Measurements from ENCODE around the gene MIXL1. TPM values are rescaled to one million over a fixed set of nuclear protein-coding genes. Genes with fewer than 3 reads are reported as not detected.

The MIXL1 gene
- total RNA-seq, 4 donors from 2014 or later = 0.32 TPM; not detected in 3

GRCh38 chr1:226209307-226210059 is 14.0 kb upstream of the MIXL1 start:
- Histone ChIP-seq H3K36me3 (no peaks in the 10 kb centered on the region), H3K27ac (no peak overlapping the region), H3K27me3 (no peaks in the 10 kb centered on the region), H3K4me1 (no peaks in the 10 kb centered on the region), H3K4me3 (no peak overlapping the region), H3K9me3 (no peaks in the 10 kb centered on the region)
- in situ Hi-C loops (cut with MboI; ENCODE audit: low pct_ligation_motif_present in 1 of 4, low pct_unique_long_range_greater_than_20kb in 1 of 4, low sequenced_read_pairs in 3 of 4) = loop anchor here in 1 of 4 donors (25.0 kb wide), 1 partner anchor 128 kb away; no protein-coding TSS in a partner anchor
- 51 to 83% methylated on average over 3 to 17 of the region's 17 CpGs for WGBS, 2 donors (ENCODE audit: low coverage in 1 of 2)
- no peak for TF ChIP-seq POLR2AphosphoS5 (IDR thresholded peaks at IDR 0.05)
- TF ChIP-seq CTCF (IDR thresholded peaks at IDR 0.05) = no peak
- TF ChIP-seq POLR2A (IDR thresholded peaks at IDR 0.05) = no peak
- no peak for TF ChIP-seq EP300 (IDR thresholded peaks at IDR 0.05; ENCODE audit: low read depth)
- DNase-seq = no peak
- intact Hi-C loops (cut with DNase I; ENCODE audit: low total_unique reads) = no loop called here

DNA sequence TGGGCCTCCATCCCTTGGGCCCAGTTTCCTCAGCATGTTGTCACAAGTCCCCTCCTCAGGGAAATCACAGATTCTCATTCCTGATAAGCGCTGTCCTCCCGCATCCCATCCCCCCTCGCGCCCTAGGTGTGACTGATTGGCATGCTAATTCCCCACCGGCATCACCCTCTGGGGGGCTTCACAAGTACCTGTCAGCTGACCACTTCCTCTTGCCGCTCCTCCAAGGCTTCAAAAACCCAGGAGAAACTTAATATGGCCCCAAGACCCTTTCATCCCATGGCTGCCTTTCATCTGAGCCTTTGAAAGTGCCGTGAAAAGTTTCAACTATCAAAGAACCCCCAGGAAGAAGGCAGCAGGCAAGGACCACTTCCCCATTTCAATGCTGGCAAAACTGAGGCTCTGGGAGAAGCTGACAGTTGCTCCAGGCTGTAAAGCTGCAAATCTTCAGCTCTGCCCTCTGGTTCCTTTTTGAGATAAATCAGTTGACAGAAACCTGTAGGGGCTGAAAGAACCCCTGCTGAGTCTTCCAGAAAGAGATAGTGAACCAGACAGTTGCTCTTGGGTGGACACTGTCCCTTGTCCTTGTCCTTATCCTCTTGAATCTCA is 12.8 kb upstream of the MIXL1 start:
- intact Hi-C loops (cut with DNase I; ENCODE audit: low total_unique reads) = no loop called here
- Histone ChIP-seq H3K9me3 (no peaks in the 10 kb centered on the region), H3K27ac (no peak overlapping the region), H3K4me3 (no peak overlapping the region), H3K36me3 (no peaks in the 10 kb centered on the region), H3K4me1 (no peaks in the 10 kb centered on the region), H3K27me3 (no peaks in the 10 kb centered on the region)
- DNase-seq = no peak
- in situ Hi-C loops (cut with MboI; ENCODE audit: low pct_ligation_motif_present in 1 of 4, low pct_unique_long_range_greater_than_20kb in 1 of 4, low sequenced_read_pairs in 3 of 4) = loop anchor here in 1 of 4 donors (25.0 kb wide), 1 partner anchor 127 kb away; no protein-coding TSS in a partner anchor
- 80% methylated on average over 7 of the region's 7 CpGs; no CpG with 5 or more reads in 1 of the 2 donors for WGBS, 2 donors (ENCODE audit: low coverage in 1 of 2)
- TF ChIP-seq EP300 (IDR thresholded peaks at IDR 0.05; ENCODE audit: low read depth) (no peak), POLR2A (IDR thresholded peaks at IDR 0.05) (no peak), POLR2AphosphoS5 (IDR thresholded peaks at IDR 0.05) (no peak), CTCF (IDR thresholded peaks at IDR 0.05) (no peak)

DNA sequence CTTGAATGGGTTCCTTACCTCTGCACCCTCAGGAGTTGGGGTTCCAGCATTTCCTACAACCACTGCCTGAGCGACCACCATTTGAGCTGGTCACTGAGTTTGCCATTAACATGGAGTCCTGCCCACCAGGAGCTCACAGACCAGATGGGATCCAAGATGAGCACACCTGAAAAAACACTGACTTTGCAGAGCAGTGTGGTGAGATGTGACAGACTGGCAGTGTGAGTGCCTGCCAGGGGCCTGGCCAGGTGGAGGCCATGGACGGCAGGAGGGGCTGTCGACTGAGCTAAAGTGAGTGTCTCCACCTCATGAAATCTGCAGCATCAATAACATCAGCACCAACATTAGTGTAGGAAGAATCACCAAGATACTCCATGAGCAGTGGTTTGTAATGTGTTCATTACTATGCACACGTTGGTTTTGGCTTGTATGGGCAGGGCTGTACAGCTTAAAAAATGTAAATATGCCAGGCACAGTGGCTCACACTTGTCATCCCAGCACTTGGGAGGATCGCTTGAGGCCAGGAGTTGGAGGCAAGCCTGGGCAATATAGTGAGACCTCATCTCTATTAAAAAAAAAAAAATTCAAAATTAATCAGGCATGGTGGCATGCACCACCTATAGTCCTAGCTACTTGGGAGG is 12.2 kb upstream of the MIXL1 start:
- TF ChIP-seq CTCF (IDR thresholded peaks at IDR 0.05) (no peak), POLR2A (IDR thresholded peaks at IDR 0.05) (no peak), EP300 (IDR thresholded peaks at IDR 0.05; ENCODE audit: low read depth) (no peak), POLR2AphosphoS5 (IDR thresholded peaks at IDR 0.05) (no peak)
- no peaks in the 10 kb centered on the region for H3K9me3 ChIP-seq
- in situ Hi-C loops (cut with MboI; ENCODE audit: low pct_ligation_motif_present in 1 of 4, low pct_unique_long_range_greater_than_20kb in 1 of 4, low sequenced_read_pairs in 3 of 4) (loop anchor here in 1 of 4 donors (25.0 kb wide), 1 partner anchor 126 kb away; no protein-coding TSS in a partner anchor), intact Hi-C loops (cut with DNase I; ENCODE audit: low total_unique reads) (no loop called here)
- no peak for DNase-seq
- WGBS, 2 donors (ENCODE audit: low coverage in 1 of 2) = 80% methylated on average over 5 of the region's 5 CpGs; no CpG with 5 or more reads in 1 of the 2 donors
- no peak overlapping the region for H3K4me3 ChIP-seq
- H3K27ac ChIP-seq = no peak overlapping the region
- H3K4me1 ChIP-seq = no peaks in the 10 kb centered on the region
- no peaks in the 10 kb centered on the region for H3K27me3 ChIP-seq
- H3K36me3 ChIP-seq = no peaks in the 10 kb centered on the region

- no peaks in the 10 kb centered on the region for H3K27me3 ChIP-seq
- in situ Hi-C loops (cut with MboI; ENCODE audit: low pct_ligation_motif_present in 1 of 4, low pct_unique_long_range_greater_than_20kb in 1 of 4, low sequenced_read_pairs in 3 of 4) = loop anchor here in 1 of 4 donors (25.0 kb wide), 1 partner anchor 125 kb away; no protein-coding TSS in a partner anchor
- no peaks in the 10 kb centered on the region for H3K36me3 ChIP-seq
- 88% methylated on average over 8 of the region's 8 CpGs; no CpG with 5 or more reads in 1 of the 2 donors for WGBS, 2 donors (ENCODE audit: low coverage in 1 of 2)
- no peak for DNase-seq
- no peak for TF ChIP-seq POLR2AphosphoS5 (IDR thresholded peaks at IDR 0.05)
- no peaks in the 10 kb centered on the region for H3K9me3 ChIP-seq
- intact Hi-C loops (cut with DNase I; ENCODE audit: low total_unique reads) = no loop called here
- H3K4me1 ChIP-seq = no peaks in the 10 kb centered on the region
- H3K4me3 ChIP-seq = no peak overlapping the region
- H3K27ac ChIP-seq = no peak overlapping the region
Observed at GRCh38 chr1:226212545-226212944, 10.9 kb upstream of the MIXL1 start.
